HG03097 (cell line): ENCODE measurements around the gene ARHGAP30.

Experiments
- ATAC-seq: cut with Tn5 transposase; IDR thresholded peaks from one replicate; pipeline ENCODE4 v1.9.1; 2021; ENCODE audit not compliant: unreplicated experiment, low FRiP score

Gene ARHGAP30

GRCh38 chr1:161091796-161092507 is 22.3 kb upstream of the ARHGAP30 start:
- ATAC-seq: no peak

GRCh38 chr1:161091093-161091492 is 21.4 kb upstream of the ARHGAP30 start:
- no peak for ATAC-seq

- no peak for ATAC-seq
Observed at GRCh38 chr1:161090617-161091016, 20.9 kb upstream of the ARHGAP30 start.

GRCh38 chr1:161089938-161090337 is 20.2 kb upstream of the ARHGAP30 start:
- ATAC-seq: no peak

- ATAC-seq: no peak
Observed at GRCh38 chr1:161089251-161089924, 19.7 kb upstream of the ARHGAP30 start, which contains the start of gene NECTIN4. Gene NECTIN4, minus strand, starts transcription at chr1:161089558. Its CDS starts 262 bp downstream, at chr1:161089296.

DNA sequence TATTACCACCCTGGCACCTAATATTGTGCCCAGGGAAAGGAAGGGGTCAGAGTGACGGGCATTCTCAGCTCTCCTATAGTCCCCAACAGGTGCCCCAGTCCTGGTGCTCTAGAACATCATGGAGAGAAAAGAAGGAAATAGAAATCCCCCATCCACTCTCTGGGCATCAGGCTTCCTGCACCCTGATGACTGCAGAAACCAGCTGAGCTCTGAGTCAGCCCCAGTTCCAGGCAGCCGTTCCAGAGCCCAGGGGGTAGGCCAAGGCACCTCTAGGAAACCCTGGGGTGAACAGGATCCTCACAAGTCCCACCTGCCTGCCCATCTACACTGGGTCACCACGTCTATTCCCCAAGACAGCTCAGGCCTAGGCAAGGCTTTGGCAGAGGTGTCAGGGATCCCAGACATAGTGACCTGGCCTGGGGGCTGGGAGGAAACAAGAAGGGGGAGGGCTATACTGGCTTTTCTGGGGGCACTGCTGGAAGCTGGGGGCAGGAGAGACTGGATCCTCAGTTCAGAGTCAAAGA is 19.0 kb upstream of the ARHGAP30 start:
- ATAC-seq: no peak

DNA sequence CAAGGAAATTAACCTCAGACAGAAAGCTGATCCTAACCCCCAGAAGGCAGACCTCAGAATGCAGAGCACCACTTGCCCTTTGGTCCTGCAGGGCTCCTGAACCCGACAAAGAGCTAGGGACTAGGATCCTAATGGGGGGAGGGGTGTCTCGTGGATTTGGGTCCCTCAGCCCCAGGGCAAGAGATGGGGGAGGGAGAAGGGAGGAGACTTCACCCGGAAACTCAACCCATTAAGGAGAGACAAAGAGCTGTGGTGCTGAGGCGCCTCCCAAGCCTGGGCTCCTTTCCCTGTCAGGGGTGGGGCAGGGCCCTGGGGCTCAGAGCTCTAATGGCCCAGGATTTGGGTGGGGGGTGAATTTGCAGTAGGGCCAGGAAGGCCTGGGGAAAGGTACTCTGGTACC is 16.8 kb upstream of the ARHGAP30 start:
- no peak for ATAC-seq

DNA sequence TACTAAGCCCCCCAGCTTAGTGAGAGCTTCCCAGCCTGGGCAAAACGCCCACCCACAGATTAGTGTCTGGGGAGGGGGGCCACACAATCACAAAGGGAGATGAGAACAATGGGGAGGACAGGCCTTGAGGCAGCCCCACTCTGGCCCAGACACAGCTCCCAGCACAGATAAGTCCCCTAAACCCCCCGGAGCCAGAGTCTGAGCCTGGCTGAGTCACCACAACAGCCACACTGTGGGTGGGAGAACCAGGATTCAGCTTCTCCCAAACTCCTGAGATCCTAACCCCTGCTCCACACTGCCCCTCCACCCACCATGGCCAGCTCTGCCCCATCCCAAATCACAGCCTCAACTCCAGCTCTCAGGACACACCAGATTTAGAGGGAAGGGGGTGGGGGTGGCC is 15.5 kb upstream of the ARHGAP30 start:
- ATAC-seq: no peak

DNA sequence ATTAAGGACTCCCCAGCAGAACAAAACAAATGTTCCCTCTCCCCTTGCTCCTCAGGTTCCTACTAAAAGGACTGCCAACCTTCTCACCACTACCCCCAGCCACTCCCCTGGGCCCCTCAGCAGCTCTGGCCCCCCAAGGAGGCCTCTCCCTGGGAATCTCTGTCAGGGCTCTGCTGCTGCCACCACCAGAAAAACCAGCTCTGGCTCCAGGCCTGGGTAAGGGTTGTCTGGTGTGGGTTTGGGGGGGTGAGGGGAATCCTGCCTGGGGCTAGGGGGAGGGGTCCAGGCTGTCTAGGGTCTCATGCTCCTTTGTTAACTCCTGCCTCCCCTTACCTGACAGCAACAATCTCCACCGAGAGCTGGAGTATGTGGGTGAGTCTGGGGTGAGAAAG is 14.9 kb upstream of the ARHGAP30 start:
- no peak for ATAC-seq

DNA sequence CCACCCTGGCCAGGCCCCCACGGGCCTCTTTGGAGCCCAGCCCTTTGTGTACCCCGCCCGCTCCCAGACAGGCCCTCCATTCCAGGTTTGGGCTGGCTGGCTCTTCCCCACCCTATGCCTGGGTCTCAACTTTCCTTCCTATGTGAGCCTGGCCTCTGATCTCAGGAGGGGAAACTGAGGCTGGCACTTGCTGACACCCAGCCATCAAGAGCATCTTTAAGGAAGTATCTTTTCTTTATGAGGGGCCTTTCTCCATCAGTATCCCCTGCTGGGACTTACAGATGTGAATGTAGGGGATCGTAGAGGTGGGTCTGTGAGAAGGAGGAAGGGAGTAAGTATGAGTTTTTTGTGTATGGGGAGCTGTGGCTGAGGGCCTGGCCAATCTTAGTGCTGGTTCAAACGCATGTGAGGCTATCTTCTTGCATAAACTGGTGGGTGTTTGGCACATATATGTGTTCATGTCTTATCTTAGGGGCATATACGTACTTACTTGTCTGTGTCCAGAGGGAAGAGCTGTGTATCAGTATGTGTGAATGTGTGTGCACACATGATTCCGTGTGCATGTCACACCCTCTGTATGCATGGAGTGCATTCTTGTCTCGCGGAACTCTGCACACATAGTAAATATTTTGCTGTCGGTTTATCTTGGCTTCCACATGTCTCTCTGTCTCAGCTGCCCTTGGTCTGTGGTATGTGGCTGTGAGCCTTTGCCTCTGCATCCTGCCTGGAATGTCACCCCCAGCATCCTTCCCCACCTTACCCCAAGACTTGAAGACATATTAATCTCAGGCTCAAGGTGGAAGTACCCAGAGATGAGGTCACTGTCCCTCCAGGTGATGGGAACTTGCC is 14.3 kb upstream of the ARHGAP30 start:
- no peak for ATAC-seq

DNA sequence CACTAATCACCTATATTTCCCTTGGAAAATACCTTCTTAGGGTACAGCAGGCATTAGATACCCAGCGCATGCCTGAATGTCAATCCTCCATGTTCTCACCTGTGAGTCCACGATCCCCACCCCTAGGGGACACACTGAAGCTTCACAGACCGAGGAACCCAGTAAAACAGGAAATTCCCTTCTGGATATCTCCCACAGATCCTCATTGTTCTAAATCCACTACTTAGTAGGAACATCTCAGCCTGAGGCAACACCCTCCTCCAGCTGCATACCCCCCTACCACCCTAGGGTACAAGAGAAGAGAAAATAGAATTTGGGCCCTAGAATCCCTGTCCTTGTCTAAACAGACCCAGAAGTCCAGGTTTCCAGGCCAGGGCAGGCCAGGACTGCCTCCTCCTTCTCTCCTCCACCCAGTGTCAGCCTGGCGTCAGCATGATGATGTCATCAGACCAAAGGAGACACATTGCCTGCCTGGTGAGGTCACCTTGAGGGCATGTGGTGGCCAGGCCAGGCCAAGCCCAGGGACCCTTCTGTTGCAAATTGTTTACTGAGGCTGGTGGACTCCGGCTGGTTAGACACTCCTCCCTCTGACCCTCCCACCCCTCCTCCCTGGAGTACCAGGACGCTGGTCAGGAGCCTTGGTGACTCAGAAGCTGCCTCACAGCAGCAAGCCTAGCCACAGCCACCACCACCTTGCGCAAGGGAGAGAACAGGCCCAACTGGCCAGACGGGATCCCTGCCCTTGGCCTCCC is 13.5 kb upstream of the ARHGAP30 start:
- ATAC-seq: no peak

DNA sequence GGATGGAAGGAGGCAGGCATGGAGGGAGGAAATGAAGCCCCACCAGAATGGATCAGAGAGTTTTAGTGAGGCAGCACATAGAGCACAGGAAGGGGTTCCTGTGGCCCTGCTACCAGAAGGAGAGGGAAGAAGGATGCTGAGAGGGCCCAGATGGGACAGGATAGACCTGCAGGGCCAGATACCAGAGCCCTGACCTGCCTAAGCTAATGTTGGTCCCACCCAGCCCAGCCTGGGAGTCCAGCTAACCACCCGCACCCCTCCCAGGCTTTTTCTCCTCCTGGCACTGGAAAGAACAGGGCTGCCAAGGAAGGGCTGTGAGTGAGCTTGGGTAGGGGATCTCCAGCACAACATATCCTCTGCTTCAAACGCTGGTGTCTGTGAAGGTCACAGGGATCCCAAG is 12.8 kb upstream of the ARHGAP30 start:
- ATAC-seq: no peak

DNA sequence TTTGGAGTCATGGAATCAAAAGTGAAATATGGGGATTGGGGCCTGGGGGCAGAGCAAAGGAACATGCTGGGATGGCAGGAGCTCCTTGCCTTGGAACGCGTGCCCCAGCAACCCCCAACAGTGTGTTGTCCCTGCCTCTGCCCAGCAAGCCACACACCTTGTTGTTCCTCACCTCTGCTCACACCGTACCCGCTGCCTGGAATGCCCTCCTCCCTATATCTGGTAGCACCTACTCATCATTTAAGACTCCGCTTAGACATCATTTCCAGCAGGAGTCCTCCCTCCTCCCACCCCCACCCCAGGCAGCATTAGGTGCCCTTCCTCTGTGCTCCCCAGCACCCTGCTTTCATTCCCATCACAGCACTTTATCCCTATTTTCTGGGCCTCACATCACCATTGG is 11.8 kb upstream of the ARHGAP30 start:
- no peak for ATAC-seq

DNA sequence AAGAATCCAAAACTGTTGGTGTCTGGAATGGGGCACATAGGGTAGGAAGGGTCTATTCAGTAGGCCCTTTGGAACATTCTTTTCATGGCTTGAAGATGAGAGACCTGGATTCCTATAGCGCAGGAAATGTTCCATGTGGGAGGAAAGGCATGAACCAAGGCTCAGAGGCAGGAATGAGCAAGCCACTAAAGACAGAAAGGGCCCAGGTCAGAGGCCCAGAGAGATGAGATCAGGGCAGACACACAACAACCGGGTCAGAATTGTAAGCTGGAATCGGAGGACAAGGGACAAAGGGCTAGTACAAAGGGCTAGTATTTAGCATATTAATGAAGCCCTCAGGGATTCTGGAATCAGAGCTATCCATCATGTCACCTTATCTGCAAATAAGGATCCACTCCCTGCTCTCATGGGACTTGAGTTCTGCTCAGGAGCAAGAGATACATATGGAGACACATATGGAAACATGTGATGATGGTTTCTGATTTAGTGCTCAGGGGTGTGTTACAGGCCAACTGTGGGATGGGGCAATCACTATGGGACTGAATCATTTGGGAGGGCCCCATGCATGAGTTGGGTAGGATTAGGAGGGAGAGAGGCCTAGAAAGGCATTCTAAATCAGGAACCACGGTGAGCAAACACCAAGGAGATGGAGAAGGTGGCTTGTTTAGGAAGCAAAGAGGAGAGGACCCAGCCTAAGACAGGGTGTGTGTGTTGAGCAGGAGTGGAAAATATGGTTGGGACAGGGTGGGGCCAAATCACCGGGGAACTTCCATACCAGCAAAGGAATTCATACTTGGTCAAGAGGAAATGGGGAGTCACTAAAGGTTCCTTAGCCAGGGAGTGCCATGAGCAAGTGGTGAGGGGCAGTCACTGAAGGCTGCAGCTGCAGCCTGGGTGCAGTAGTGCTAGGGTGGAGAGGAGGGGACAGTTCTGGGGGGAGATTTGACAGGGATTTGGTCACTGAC is 11.0 kb upstream of the ARHGAP30 start:
- ATAC-seq: no peak

DNA sequence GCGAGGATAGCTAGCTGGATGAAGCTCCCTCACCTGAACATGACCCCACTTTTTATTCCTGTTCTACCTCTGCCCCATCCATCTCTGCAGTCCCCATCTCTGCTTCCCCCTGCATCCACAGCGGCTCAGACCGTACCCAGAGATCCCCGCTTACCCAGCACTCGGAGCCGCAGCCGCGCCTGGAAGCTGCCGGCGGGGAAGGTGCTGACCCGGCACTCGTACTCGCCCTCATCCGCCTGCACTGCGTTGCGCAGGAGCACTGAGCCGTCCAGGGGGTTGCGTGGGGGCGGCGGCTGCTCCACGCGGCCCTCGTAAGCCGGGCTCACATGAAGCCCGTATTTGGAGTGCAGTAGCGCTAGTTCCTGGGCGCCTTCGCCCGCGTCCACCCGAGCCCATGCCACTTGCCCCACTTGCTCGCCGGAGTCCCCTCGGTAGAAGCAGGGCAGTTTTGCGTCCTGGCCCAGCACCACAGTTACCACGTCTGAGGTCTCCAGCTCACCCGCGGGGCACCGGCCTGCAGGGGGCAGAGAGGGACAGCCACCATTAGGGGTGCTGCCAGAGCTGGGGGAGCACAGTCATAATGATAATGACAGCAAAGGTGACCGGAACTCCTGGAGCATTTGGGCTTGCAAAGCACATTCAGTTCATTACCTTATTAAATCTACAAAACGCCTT is 9.9 kb upstream of the ARHGAP30 start:
- ATAC-seq: no peak

- no peak for ATAC-seq
Observed at GRCh38 chr1:161077426-161077825, 7.7 kb upstream of the ARHGAP30 start.

DNA sequence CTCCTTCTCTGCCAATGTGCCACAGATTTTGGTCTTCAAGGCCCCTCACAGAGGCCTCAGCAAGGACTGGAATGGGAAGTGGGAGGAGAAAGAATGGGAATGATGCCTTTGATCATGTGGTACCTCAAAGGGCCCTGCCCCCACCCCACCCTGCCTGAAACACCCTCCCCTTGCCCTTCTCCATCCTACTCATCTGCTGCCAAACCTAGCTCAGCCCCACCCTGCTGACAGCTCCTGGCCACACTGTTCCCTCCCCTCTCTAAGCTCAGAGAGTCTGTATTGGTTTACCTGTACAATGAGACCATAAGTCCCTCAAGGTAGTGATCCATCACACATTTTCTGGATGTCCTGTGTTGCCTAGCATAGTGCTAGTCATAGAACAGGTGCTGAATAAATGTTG is 6.7 kb upstream of the ARHGAP30 start:
- no peak for ATAC-seq

GRCh38 chr1:161074676-161075368 is 5.1 kb upstream of the ARHGAP30 start:
- ATAC-seq: no peak
